Activated CD4-positive, alpha-beta T cell treated with anti-CD3 and anti-CD28 coated beads for 36 hours (primary cell): Measurements from ENCODE around the gene RSBN1L. TPM values are rescaled to one million over a fixed set of nuclear protein-coding genes. Genes with fewer than 3 reads are reported as not detected.

Source experiments
- ATAC-seq: fragments of 200-7000 bp; cut with Tn5 transposase; one replicate; pipeline ENCODE4 v1.10.0; 2021; ENCODE audit warnings: mild to moderate bottlenecking, moderate library complexity
- CTCF ChIA-PET: fragments of 350-600 bp; sonication (Branson Sonifier 250); formaldehyde crosslinking; loops from one replicate; lab custom pipeline; 2021; ENCODE audit warnings: antibody characterized with exemption; lab: Charles Lee
- POLR2A ChIA-PET: fragments of 350-600 bp; sonication (Branson Sonifier 250); formaldehyde crosslinking; loops from one replicate; lab custom pipeline; 2021; ENCODE audit warnings: antibody characterized with exemption, inconsistent platforms; lab: Charles Lee
- DNase-seq: peaks from one replicate; pipeline ENCODE4 v3.0.0-alpha.2; 2020
- H3K27ac Mint-ChIP-seq: one replicate; pipeline ENCODE4 v1.8.0; 2021; ENCODE audit warnings: mixed read lengths
- H3K27me3 Mint-ChIP-seq: one replicate; pipeline ENCODE4 v1.8.0; 2021; ENCODE audit warnings: mixed read lengths
- H3K36me3 Mint-ChIP-seq: one replicate; pipeline ENCODE4 v1.8.0; 2021; ENCODE audit warnings: low read depth, mixed read lengths
- H3K4me1 Mint-ChIP-seq: one replicate; pipeline ENCODE4 v1.8.0; 2021; ENCODE audit warnings: mixed read lengths
- H3K4me3 Mint-ChIP-seq: one replicate; pipeline ENCODE4 v1.8.0; 2021; ENCODE audit warnings: mild to moderate bottlenecking, moderate library complexity, mixed read lengths
- H3K9me3 Mint-ChIP-seq: one replicate; pipeline ENCODE4 v1.8.0; 2021; ENCODE audit warnings: low read depth, mixed read lengths
- intact Hi-C, 2 experiments: fragments of 100-400 bp; cut with DNase I in 1 of 2; cut with micrococcal nuclease in 1 of 2; formaldehyde crosslinking; loops; one replicate each; pipeline versions ENCODE4 v1.14.2 to v1.15.1; 2022 to 2024; cut with DNase I, micrococcal nuclease
- total RNA-seq, 2 experiments: library from RNA; stranded (reverse); gene quantifications; one replicate each; pipeline ENCODE4 v1.2.3, GENCODE V29; 2021

Gene RSBN1L
- total RNA-seq, 2 experiments from 2014 or later: 21.0 to 26.3 TPM

GRCh38 chr7:77687100-77687746, 9.0 kb upstream of the RSBN1L start:
- H3K27me3 Mint-ChIP-seq: no peaks in the 10 kb centered on the region
- H3K9me3 Mint-ChIP-seq: no peaks in the 10 kb centered on the region
- DNase-seq (no peak), ATAC-seq (no peak)
- intact Hi-C loops: no loop called here
- peaks cover 28% of the 10 kb centered on the region for H3K36me3 Mint-ChIP-seq
- POLR2A ChIA-PET: interaction anchor here (0.6 to 1.2 kb wide), 2 partner anchors 10 to 138 kb away, joined by 3 read pairs; no protein-coding TSS in a partner anchor
- peak overlapping the region; percentile 37 for H3K27ac Mint-ChIP-seq
- CTCF ChIA-PET: interaction anchor here (0.5 to 1.6 kb wide), 3 partner anchors 9 to 55 kb away, joined by 3 to 4 read pairs (median 4); no protein-coding TSS in a partner anchor
- H3K4me1 Mint-ChIP-seq: peaks cover 21% of the 10 kb centered on the region
- H3K4me3 Mint-ChIP-seq: no peak overlapping the region

GRCh38 chr7:77687747-77688144, 8.5 kb upstream of the RSBN1L start:
- POLR2A ChIA-PET: interaction anchor here (1.2 kb wide), 1 partner anchor 9 kb away, joined by 3 read pairs; no protein-coding TSS in a partner anchor

GRCh38 chr7:77690289-77690688, 6.0 kb upstream of the RSBN1L start:
- ChIA-PET CTCF (interaction anchor here (0.6 to 0.9 kb wide), 2 partner anchors 70 to 356 kb away, joined by 3 read pairs; no protein-coding TSS in a partner anchor), POLR2A (no interaction called here)
- intact Hi-C loops: no loop called here
- ATAC-seq (no peak), DNase-seq (no peak)
- peaks cover 37% of the 10 kb centered on the region for H3K4me1 Mint-ChIP-seq
- H3K27ac Mint-ChIP-seq: no peak overlapping the region
- H3K27me3 Mint-ChIP-seq: no peaks in the 10 kb centered on the region
- H3K36me3 Mint-ChIP-seq: peaks cover 18% of the 10 kb centered on the region
- H3K4me3 Mint-ChIP-seq: no peak overlapping the region
- no peaks in the 10 kb centered on the region for H3K9me3 Mint-ChIP-seq

More at GRCh38 chr7:77687747-77688144, 8.5 kb upstream of the RSBN1L start:
- Mint-ChIP-seq H3K4me1 (peaks cover 24% of the 10 kb centered on the region), H3K4me3 (no peak overlapping the region), H3K27me3 (no peaks in the 10 kb centered on the region), H3K9me3 (no peaks in the 10 kb centered on the region), H3K36me3 (peaks cover 24% of the 10 kb centered on the region), H3K27ac (peak overlapping the region; percentile 37)
- DNase-seq (peak; percentile 39), ATAC-seq (peak; percentile 64)
- intact Hi-C loops: no loop called here
- CTCF ChIA-PET: interaction anchor here (0.6 to 1.2 kb wide), 5 partner anchors 8 to 86 kb away, joined by 3 to 4 read pairs (median 4); no protein-coding TSS in a partner anchor

- ATAC-seq (no peak), DNase-seq (no peak)
- Mint-ChIP-seq H3K4me1 (peaks cover 34% of the 10 kb centered on the region), H3K36me3 (peaks cover 15% of the 10 kb centered on the region), H3K27ac (no peak overlapping the region), H3K9me3 (no peaks in the 10 kb centered on the region), H3K27me3 (no peaks in the 10 kb centered on the region), H3K4me3 (no peak overlapping the region)
- ChIA-PET POLR2A (no interaction called here), CTCF (interaction anchor here (0.7 to 2.0 kb wide), 2 partner anchors 11 to 24 kb away, joined by 3 to 5 read pairs; no protein-coding TSS in a partner anchor)
- intact Hi-C loops: no loop called here
Observed at GRCh38 chr7:77691892-77692491, 4.3 kb upstream of the RSBN1L start.

GRCh38 chr7:77693830-77694583, 2.3 kb upstream of the RSBN1L start:
- ChIA-PET CTCF (interaction anchor here (1.5 to 2.0 kb wide), 3 partner anchors 9 to 326 kb away, joined by 3 to 5 read pairs (median 3); no protein-coding TSS in a partner anchor), POLR2A (no interaction called here)
- Mint-ChIP-seq H3K4me3 (peak overlapping the region; percentile 49), H3K27me3 (no peaks in the 10 kb centered on the region), H3K27ac (peak overlapping the region; percentile 9), H3K4me1 (peaks cover 27% of the 10 kb centered on the region), H3K9me3 (no peaks in the 10 kb centered on the region), H3K36me3 (peaks cover 16% of the 10 kb centered on the region)
- no peak for ATAC-seq
- intact Hi-C loops: no loop called here
- no peak for DNase-seq

- H3K4me1 Mint-ChIP-seq: peaks cover 49% of the 10 kb centered on the region
Observed at GRCh38 chr7:77696643-77697534, 630 bp downstream of the RSBN1L start.

GRCh38 chr7:77697535-77697831, 1.2 kb downstream of the RSBN1L start:
- H3K27ac Mint-ChIP-seq: peak overlapping the region; percentile 94
- peak overlapping the region; percentile 99 for H3K4me3 Mint-ChIP-seq
- POLR2A ChIA-PET: interaction anchor here (1.4 kb wide), 1 partner anchor 9 kb away, joined by 3 read pairs; no protein-coding TSS in a partner anchor
- no peaks in the 10 kb centered on the region for H3K27me3 Mint-ChIP-seq
- H3K36me3 Mint-ChIP-seq: peaks cover 25% of the 10 kb centered on the region
- intact Hi-C loops: loop anchor here (2.0 to 5.0 kb wide), 3 partner anchors 61 to 575 kb away; partner anchors contain the start of gene CCDC146 (in 1 of the 2)
- no peaks in the 10 kb centered on the region for H3K9me3 Mint-ChIP-seq
- DNase-seq (no peak), ATAC-seq (no peak)
- CTCF ChIA-PET: interaction anchor here (0.7 to 2.2 kb wide), 10 partner anchors 9 to 63 kb away, joined by 3 to 14 read pairs (median 4); no protein-coding TSS in a partner anchor
- H3K4me1 Mint-ChIP-seq: peaks cover 49% of the 10 kb centered on the region

More at GRCh38 chr7:77696643-77697534, 630 bp downstream of the RSBN1L start:
- CTCF ChIA-PET: interaction anchor here (0.6 to 2.0 kb wide), 15 partner anchors 10 to 337 kb away, joined by 3 to 14 read pairs (median 3); no protein-coding TSS in a partner anchor
- ATAC-seq: peak; percentile 42
- no peaks in the 10 kb centered on the region for H3K9me3 Mint-ChIP-seq
- no peaks in the 10 kb centered on the region for H3K27me3 Mint-ChIP-seq
- peak; percentile 79 for DNase-seq
- peaks cover 22% of the 10 kb centered on the region for H3K36me3 Mint-ChIP-seq
- H3K27ac Mint-ChIP-seq: peak overlapping the region; percentile 95
- H3K4me3 Mint-ChIP-seq: peak overlapping the region; percentile 99
- POLR2A ChIA-PET: interaction anchor here (1.4 kb wide), 1 partner anchor 9 kb away, joined by 3 read pairs; no protein-coding TSS in a partner anchor
- intact Hi-C loops: loop anchor here (1.0 to 5.0 kb wide), 7 partner anchors 62 to 574 kb away; partner anchors contain the start of genes PHTF2 (in 2 of the 2), TMEM60 (in 2 of the 2), CCDC146 (in 1 of the 2) and PTPN12 (in 1 of the 2)

- no peaks in the 10 kb centered on the region for H3K27me3 Mint-ChIP-seq
- H3K9me3 Mint-ChIP-seq: no peaks in the 10 kb centered on the region
- H3K27ac Mint-ChIP-seq: peak overlapping the region; percentile 94
- H3K36me3 Mint-ChIP-seq: peaks cover 25% of the 10 kb centered on the region
- ATAC-seq (no peak), DNase-seq (no peak)
- peaks cover 53% of the 10 kb centered on the region for H3K4me1 Mint-ChIP-seq
- intact Hi-C loops: loop anchor here in 1 of 2 experiments (5.0 kb wide), 1 partner anchor 319 kb away; no protein-coding TSS in a partner anchor
- peak overlapping the region; percentile 99 for H3K4me3 Mint-ChIP-seq
- ChIA-PET POLR2A (no interaction called here), CTCF (interaction anchor here (0.6 to 2.2 kb wide), 11 partner anchors 9 to 237 kb away, joined by 3 to 14 read pairs (median 4); no protein-coding TSS in a partner anchor)
Observed at GRCh38 chr7:77698042-77698625, 1.9 kb downstream of the RSBN1L start.

- Mint-ChIP-seq H3K27me3 (no peaks in the 10 kb centered on the region), H3K36me3 (peaks cover 22% of the 10 kb centered on the region), H3K9me3 (no peaks in the 10 kb centered on the region), H3K4me3 (peak overlapping the region; percentile 44), H3K4me1 (peaks cover 51% of the 10 kb centered on the region), H3K27ac (peak overlapping the region; percentile 29)
- ChIA-PET POLR2A (no interaction called here), CTCF (interaction anchor here (2.2 kb wide), 1 partner anchor 41 kb away, joined by 7 read pairs; no protein-coding TSS in a partner anchor)
- ATAC-seq: no peak
- intact Hi-C loops: loop anchor here in 1 of 2 experiments (5.0 kb wide), 1 partner anchor 318 kb away; no protein-coding TSS in a partner anchor
- DNase-seq: no peak
Observed at GRCh38 chr7:77699056-77699455, 2.8 kb downstream of the RSBN1L start.
